ENCODE data around the gene FGG.

Gene FGG

DNA sequence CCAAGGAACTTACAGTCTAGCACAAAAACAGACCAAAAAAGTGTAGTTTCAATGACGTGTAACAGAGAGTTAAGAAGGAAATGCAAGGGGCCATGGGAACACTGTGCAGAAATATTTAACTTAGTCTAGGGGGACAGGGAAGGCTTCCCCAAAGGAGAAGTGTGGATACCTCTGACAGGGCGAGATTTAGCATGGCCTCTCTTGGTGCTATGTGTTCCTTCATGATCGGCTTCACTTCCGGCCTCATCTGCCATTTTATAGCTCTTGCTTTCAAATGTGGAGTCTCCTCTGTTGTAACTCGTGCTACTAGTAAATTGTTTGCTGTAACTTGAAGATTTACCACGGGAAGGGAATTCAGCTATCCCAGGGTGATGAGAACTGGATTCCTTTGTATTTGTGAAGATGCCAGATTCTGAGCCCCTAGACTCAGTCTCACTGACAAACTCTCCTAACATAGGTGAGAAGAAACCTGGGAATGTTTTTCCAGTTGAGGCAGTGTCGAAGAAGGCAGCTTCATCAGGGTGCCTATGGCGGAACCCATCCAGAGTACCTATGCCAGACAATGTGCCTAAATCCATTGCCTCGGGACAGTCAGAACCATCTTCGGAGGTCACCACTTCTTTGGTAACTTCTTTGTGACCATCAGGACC, 27.0 kb downstream of the FGG start:
- DNase-seq (ENCODE audit: low read depth in 3 of 3) = no peak

DNA sequence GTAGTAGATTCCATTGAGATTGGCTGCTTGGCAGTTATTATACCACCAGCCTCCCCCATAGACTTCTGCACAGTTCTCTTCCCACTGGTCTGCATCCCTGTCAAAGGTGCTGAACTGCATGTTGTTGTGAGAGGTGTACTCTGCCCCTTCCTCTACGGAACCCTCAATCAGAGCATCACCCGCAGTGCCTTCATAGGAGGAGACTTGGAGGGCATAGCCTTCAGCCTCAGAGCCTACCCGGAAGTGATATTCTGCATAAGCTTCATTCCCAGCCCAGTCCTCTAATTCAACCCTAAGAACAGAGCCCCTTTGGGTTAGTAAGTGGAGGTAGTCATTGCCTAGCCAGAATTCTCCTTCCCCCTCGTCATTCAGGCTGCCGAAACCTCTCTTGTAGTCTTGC, 28.2 kb downstream of the FGG start:
- no peak for DNase-seq (ENCODE audit: low read depth in 3 of 3)

DNA sequence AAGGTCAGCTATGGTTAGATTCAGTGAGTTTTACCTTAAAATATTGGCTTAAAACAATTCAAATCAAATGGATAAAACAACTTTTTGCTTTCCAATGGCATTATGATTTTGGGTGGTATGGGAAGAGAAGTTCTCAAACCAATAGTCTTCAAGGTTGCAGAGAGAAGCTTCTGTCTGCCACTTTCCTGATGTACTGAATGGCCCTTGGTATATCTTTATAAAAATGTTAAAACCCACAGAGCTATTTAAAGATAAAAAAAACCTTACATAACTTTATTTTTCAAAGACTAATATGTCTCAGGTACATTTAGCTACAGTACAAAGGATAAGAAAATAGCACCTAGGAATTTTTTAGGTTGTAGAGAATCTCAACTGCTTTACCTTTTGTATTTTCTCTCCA, 28.8 kb downstream of the FGG start:
- DNase-seq (ENCODE audit: low read depth in 3 of 3) = no peak

DNA sequence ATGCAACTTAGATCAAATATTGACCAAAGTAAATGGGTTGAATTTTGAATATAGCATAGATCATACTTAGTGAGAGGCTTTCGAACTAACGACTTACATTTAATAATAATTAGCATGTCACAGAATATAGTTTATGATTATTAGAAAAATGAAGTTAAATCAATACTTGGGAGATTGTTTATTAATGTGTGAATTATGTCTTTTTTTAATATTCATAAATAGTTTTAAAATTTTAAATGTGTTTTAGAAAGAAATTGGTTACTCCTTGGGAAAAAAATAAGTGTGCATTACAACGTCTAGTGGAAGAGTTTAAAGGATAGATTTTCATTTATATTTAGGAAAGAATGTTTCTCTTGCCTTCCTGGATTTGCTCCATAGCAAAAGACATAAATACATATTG, 29.2 kb downstream of the FGG start:
- no peak for DNase-seq (ENCODE audit: low read depth in 3 of 3)

DNA sequence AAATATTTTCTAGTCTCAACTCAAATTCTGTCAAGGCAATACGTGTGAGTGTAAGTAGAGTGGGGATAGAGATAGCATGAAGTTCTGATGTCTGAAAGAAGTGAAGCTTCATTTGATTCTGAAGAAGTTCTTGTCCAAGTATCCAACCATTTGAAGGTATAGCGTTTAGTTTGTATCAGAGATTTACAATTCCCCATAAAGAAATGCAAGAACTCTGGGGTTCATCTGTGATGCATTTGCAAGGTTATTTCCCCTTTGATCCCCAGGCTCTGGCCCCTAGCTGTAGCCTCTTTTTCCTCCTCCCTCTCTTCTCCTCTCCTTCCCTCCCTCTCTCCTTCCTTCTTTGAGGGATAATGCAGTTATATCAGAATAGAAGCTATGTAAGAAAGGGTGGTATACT, 29.7 kb downstream of the FGG start:
- no peak for DNase-seq (ENCODE audit: low read depth in 3 of 3)

DNA sequence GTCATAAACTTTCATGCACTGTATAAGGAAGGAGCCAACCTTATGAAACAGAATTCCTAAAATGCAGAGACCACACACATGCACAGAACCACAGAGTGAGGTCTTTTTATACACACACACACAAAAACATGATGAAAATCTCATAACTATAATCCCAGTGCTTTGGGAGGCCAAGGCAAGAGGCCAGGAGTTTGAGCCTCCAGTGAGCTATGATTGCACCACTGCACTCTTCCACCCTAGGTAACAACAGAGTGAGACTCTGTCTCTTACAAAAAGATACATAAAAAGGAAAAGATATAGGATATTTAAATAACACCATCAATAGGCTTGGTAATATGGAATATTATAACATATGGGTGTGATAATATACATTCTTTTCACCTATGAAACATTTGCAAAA, 32.5 kb downstream of the FGG start:
- no peak for DNase-seq (ENCODE audit: low read depth in 3 of 3)

DNA sequence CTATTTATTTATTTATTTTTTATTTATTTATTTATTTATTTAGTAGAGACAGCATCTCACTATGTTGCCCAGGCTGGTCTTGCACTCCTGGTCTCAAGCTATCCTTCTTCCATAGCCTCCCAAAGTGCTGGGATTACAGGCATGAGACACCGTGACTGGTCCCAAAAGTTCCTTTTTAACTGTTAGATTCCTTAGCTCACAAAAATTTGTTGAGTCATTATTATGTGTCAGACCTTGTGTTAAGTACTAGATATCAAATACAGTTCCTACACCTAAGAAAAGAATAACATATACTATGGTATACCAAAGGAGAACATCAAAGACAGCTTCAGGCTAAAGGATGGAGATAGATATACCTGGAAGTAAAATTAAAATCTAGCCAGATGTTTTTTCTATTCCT, 33.5 kb downstream of the FGG start:
- no peak for DNase-seq (ENCODE audit: low read depth in 3 of 3)

DNA sequence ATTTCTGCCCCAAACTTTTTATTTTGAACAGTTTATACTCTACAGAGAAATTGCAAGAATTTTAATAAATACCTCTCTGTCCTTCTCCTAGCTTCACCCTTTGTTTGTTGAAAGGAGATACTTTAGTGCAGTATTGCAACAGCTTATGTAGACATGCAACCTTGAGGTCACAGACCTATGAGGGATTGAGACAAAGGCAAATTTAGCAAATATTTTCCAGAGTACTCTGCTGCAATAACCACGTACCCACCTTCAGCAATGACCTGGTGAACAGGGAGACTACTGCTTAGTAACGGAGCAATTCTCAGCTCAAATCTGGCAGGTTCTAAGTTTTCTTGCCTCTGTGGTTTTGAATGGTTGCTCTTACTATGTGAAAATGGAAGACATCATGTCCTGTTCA, 35.1 kb downstream of the FGG start:
- DNase-seq (ENCODE audit: low read depth in 3 of 3) = no peak

DNA sequence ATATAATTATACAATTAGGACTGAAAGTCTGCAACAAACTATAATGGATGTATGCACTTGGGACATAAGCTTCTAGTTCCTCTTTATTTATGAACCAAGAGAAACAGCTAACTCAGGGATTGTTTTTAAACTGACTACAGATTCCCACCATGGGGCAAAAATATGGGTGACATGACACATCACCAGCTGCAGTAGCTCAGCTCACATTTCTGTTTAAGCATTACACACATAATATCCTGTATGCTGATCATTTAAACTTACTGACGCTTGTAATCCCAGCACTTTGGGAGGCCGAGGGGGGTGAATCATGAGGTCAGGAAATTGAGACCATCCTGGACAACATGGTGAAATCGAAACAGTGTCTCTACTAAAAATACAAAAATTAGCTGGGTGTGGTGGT, 38.1 kb downstream of the FGG start:
- no peak for DNase-seq (ENCODE audit: low read depth in 3 of 3)

DNA sequence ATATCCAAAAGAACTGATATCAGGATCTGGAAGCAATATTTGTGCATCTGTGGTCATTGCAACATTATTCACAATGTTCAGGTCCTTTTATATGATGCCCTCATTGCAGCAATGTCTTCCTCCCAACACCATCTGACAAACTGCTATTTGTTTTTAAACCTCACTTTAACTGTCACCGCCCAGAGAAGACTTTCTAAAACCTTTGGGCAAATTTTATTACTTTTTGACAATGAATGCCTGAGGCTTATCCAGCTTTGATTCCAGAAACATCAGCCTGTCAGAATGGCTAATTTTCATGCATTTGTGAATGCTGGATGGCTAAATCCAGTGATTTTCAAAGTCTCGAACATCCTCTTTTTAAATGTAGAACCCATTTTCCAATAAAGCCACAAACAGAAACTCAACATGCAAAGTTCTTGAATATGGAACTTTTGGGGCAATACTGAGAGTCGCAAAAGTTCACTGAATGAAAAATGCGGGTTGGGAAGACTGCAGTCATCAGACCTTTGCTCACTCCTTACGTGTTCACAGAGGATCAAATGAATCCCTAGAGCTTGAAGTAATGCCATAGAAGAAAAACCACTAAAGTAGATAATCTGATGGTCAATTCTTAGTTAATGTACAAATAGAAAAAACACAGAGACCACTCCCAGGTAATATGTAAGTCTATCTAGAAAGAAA, 39.1 kb downstream of the FGG start:
- no peak for DNase-seq (ENCODE audit: low read depth in 3 of 3)

DNA sequence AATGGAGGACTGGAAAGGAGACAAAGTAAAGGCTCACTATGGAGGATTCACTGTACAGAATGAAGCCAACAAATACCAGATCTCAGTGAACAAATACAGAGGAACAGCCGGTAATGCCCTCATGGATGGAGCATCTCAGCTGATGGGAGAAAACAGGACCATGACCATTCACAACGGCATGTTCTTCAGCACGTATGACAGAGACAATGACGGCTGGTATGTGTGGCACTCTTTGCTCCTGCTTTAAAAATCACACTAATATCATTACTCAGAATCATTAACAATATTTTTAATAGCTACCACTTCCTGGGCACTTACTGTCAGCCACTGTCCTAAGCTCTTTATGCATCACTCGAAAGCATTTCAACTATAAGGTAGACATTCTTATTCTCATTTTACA, 42.9 kb downstream of the FGG start:
- DNase-seq (ENCODE audit: low read depth in 3 of 3) = no peak

DNA sequence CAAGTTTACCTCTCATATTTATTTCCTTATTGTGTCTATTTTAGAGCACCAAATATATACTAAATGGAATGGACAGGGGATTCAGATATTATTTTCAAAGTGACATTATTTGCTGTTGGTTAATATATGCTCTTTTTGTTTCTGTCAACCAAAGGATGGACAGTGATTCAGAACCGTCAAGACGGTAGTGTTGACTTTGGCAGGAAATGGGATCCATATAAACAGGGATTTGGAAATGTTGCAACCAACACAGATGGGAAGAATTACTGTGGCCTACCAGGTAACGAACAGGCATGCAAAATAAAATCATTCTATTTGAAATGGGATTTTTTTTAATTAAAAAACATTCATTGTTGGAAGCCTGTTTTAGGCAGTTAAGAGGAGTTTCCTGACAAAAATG, 43.4 kb downstream of the FGG start:
- DNase-seq (ENCODE audit: low read depth in 3 of 3) = no peak

DNA sequence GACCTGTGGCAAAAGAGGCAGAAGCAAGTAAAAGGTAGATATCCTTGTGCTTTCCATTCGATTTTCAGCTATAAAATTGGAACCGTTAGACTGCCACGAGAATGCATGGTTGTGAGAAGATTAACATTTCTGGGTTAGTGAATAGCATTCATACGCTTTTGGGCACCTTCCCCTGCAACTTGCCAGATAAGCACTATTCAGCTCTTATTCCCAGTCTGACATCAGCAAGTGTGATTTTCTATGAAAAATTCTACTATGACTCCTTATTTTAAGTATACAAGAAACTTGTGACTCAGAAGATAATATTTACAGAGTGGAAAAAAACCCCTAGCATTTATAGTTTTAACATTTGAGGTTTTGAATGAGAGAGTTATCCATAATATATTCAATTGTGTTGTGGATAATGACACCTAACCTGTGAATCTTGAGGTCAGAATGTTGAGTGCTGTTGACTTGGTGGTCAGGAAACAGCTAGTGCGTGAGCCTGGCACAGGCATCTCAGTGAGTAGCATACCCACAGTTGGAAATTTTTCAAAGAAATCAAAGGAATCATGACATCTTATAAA, 45.7 kb downstream of the FGG start:
- DNase-seq (ENCODE audit: low read depth in 3 of 3) = no peak

DNA sequence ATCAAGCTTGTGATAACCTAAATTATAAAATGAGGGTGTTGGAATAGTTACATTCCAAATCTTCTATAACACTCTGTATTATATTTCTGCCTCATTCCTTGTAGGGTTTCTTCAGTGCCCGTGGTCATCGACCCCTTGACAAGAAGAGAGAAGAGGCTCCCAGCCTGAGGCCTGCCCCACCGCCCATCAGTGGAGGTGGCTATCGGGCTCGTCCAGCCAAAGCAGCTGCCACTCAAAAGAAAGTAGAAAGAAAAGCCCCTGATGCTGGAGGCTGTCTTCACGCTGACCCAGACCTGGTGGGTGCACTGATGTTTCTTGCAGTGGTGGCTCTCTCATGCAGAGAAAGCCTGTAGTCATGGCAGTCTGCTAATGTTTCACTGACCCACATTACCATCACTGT, 46.8 kb downstream of the FGG start:
- no peak for DNase-seq (ENCODE audit: low read depth in 3 of 3)

DNA sequence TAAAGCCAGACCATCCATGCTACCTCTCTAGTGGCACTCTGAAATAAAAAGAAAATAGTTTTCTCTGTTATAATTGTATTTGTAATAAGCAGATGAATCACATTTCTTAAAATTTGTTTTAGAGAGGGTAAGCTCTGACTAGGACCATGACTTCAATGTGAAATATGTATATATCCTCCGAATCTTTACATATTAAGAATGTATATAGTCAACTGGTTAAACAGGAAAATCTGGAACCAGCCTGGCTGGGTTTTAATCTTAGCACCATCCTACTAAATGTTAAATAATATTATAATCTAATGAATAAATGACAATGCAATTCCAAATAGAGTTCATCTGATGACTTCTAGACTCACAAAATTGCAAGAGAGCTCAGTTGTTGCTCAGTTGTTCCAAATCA, 48.1 kb downstream of the FGG start:
- DNase-seq (ENCODE audit: low read depth in 3 of 3) = no peak

DNA sequence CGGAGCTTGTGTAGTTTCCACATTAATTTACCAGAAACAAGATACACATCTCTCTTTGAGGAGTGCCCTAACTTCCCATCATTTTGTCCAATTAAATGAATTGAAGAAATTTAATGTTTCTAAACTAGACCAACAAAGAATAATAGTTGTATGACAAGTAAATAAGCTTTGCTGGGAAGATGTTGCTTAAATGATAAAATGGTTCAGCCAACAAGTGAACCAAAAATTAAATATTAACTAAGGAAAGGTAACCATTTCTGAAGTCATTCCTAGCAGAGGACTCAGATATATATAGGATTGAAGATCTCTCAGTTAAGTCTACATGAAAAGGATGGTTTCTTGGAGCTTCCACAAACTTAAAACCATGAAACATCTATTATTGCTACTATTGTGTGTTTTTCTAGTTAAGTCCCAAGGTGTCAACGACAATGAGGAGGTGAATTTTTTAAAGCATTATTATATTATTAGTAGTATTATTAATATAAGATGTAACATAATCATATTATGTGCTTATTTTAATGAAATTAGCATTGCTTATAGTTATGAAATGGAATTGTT, 49.7 kb downstream of the FGG start, which contains the start of gene FGB:
Gene FGB, plus strand, starts transcription at position 315 of the 558 bp plus-strand sequence. Its CDS starts 8 bp downstream, at position 323.
- DNase-seq (ENCODE audit: low read depth in 3 of 3) = no peak

DNA sequence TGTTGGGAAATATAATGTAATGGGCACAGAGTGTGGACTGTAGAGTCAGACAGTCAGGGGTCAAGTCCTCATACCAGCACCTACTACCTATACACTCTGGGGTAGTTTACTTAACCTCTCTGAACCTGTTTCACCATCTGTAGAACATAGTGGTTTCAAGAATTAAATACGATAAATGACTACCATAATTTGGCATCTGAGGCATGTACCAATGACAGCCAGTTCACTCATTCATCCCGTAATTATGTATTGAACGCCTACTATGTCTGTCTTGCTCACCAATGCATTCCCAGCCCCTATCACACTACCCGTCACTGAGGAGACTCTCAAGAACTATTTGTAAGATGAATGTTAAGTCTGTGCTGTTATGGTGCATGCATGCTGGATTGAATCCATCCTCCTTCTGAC, 51.6 kb downstream of the FGG start:
- no peak for DNase-seq (ENCODE audit: low read depth in 3 of 3)

DNA sequence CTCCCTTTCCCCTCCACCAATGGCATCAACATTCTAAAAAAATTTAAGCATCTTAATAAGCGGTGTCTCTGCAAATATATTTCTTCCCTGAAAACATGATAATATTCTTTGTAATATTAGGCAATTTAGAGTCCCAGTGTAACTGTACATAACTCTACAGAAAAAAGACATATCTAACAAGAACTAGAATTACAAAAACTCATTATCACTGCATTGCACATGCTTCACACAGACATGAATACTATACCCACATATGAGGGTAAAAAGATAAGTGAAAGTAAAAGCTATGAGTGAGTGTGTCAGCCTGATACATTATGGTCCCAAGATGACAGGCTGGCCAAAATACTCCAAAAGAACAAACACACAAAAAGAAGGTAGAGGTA, 52.0 kb downstream of the FGG start:
- no peak for DNase-seq (ENCODE audit: low read depth in 3 of 3)

DNA sequence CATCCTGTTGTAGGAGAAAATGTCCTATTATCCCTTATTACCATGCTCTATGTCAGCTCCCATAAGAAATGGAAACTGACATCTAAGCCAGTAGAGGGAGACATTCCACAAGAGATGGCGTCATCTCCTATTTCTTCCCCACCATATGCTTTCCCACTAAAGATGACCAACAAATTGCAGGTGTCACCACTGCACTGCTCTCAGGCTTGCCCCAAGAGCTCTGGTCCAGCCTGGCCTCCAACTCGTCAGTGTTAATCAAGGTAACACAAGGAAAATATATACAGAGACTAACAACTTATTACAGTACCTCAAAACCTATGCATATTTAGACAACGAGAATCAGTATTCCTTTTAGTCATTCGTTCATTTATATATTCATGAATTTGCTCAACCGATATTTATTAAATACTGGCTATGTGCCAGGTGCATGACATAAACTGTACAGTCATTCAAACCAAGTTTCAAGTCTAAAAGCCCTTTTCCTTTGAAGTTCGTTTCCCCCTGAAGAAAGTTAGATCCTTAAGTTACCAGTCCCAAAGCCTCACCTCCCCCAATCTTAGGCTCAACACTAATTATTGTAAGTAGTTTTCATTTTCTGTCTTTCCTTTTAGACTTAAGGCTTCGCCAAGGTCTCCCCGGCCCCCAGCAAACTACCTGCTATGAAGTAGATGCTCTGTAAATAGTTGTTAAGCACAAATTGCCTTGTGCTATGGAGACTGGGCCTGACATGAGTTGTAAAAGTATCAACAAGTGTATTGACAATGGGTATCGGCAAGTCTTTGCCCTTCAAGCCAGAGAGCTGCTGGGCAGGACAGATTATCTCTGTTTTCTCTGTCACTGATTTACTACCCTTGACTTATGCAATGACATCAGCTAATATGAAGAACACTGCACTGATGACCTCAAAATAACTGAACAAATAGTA, 52.7 kb downstream of the FGG start:
- no peak for DNase-seq (ENCODE audit: low read depth in 3 of 3)

DNA sequence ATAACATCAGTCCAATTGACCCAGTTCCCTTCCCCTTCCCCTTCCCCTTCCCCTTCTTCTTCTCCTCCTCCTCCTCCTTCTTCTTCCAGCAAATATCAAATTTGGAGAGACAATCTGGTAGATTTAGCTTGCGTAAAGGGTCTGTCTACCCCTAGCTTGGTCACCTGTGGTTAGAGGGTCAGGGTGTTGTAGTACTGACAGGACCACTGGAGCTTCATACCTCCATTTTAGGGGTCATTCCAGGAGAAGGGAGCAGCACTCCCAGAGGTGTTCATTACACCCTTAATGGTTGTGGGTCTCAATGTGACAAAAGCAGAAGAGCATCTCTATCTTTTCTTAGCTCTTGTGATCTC, 53.3 kb downstream of the FGG start:
- no peak for DNase-seq (ENCODE audit: low read depth in 3 of 3)
